SIG-M5 (cell line): ENCODE results near the gene COL11A2.
"Not testable (repeated sequence)": the region's sequence is repeated elsewhere in the genome, so short reads cannot be mapped to it uniquely, and the experiment has no call there.

Source experiments
- DNase-seq: peaks from one replicate; lab custom pipeline; 2025; lab: John Stamatoyannopoulos, UW

The COL11A2 gene

GRCh38 chr6:33192105-33192646, at the start of gene COL11A2:
Gene COL11A2, minus strand, starts transcription at chr6:33192467. Its CDS starts 227 bp downstream, at chr6:33192240.
- DNase-seq: no peak

GRCh38 chr6:33241968-33242367, 49.7 kb upstream of the COL11A2 start:
- DNase-seq: no peak

GRCh38 chr6:33237741-33238140, 45.5 kb upstream of the COL11A2 start:
- no peak for DNase-seq

DNA sequence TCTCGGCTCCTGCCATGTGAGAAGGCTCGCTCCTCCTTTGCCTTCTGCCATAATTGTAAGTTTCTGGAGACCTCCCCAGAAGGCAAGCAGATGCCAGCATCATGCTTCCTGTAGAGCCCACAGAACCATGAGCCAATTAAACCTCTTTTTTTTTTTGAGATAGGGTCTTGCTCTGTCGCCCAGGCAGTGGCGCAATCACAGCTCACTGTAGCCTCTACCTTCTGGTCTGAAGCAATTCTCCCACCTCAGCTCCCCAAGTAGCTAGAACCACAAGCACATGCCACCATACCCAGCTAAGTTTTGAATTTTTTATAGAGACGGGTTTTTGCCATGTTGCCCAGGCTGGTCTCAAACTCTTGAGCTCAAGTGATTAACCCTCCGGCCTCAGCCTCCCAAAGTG, 44.6 kb upstream of the COL11A2 start:
- DNase-seq: no peak

DNA sequence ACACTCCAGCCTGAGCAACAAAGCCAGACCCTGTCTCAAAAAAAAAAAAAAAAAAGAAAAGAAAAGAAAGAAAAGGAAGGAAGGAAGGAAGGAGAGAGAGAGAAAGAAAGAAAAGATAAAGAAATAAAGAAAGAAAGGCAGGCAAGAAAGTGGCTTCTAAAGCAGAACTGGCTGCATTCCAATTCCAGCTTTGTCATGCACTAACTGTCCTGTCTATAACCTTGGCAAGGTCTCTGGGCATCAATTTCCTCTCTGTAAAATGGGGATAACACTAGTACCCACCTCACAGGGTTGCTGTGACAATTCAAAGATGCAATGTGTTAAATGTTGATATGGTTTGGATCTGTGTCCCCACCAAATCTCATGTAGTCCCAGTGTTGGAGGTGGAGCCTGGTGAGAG, 44.1 kb upstream of the COL11A2 start:
- DNase-seq: no peak

DNA sequence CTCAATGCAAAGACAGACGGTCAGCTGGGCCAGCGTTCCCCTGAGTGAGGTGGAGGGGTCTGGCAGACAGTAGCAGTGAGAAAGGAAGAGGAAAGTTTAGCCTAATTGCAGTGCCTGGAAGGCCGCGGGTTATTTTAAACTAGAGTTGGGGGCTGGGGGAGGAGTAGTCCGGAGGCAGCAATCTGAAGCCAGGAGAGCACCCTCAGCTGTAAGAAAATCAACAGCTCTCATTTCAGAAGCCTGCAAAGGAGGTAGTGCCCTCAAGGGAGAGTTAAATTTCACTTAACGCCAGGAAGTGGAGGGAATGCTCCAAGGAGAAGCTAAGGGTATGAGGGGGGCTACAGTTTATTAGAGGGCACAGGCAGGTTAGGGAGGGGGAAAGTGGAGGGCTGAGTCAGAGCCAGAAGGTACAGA, 43.0 kb upstream of the COL11A2 start:
- DNase-seq: no peak

DNA sequence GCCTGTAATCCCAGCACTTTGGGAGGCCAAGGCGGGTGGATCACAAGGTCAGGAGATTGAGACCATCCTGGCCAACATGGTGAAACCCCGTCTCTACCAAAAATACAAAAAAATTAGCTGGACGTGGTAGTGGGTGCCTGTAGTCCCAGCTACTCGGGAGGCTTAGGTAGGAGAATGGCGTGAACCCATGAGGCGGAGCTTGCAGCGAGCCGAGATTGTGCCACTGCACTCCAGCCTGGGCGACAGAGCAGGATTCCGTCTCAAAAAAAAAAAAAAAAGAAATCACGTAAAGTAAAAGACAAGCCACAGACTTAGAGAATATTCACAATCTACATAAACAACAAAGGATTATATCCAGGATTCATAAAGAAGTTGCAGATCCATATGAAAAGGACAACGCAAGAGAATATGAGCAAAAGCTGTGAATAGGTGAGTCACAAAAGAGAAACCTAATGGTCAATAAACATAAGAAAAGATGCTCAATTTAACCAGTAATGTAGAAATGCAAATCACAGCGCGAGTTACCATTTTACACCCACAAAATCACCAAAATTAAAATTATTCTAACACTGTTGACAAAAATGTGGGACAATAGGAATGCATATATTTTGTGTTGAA, 34.3 kb upstream of the COL11A2 start:
- not testable (repeated sequence) for DNase-seq

DNA sequence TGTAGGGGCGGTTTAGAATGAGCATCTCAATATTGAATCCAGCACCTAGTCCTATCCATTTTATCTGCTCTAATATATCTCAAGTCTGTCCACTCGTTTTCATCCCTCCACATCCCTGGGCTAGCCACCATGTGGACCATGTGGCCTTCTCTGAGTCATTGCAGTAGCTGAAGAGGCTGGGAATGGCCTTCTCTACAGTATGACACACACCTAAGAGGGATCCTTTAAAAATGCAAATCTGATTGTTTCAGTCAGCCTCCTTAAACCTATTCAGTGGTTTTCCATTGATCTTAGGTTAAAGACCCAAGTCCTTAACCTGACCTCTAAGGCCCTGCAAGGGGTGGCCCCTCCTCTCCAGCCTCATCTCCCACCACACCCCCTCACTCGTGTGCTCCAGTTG, 25.4 kb upstream of the COL11A2 start:
- no peak for DNase-seq

GRCh38 chr6:33217246-33217645, 25.0 kb upstream of the COL11A2 start:
- DNase-seq: no peak

GRCh38 chr6:33216117-33216649, 23.9 kb upstream of the COL11A2 start:
- DNase-seq: no peak

- DNase-seq: no peak
Observed at GRCh38 chr6:33215271-33216116, 23.2 kb upstream of the COL11A2 start.

DNA sequence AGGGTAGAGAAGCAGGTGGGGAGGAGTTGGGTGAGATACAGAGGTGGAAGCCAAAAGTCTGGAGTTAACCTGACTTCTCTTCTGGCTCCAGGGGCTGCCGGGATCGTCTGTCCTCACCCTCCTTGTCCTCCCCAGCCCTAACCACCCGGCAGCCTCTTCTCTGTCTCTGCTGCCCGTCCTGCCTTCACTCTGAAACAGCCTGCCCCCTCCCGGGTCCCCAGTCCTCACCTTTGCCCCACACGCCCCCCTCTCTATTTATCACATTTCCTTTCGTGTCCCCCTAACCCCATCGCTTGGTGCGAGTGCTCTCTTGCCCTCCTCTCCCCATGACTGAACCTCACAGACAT, 21.7 kb upstream of the COL11A2 start:
- DNase-seq: no peak

DNA sequence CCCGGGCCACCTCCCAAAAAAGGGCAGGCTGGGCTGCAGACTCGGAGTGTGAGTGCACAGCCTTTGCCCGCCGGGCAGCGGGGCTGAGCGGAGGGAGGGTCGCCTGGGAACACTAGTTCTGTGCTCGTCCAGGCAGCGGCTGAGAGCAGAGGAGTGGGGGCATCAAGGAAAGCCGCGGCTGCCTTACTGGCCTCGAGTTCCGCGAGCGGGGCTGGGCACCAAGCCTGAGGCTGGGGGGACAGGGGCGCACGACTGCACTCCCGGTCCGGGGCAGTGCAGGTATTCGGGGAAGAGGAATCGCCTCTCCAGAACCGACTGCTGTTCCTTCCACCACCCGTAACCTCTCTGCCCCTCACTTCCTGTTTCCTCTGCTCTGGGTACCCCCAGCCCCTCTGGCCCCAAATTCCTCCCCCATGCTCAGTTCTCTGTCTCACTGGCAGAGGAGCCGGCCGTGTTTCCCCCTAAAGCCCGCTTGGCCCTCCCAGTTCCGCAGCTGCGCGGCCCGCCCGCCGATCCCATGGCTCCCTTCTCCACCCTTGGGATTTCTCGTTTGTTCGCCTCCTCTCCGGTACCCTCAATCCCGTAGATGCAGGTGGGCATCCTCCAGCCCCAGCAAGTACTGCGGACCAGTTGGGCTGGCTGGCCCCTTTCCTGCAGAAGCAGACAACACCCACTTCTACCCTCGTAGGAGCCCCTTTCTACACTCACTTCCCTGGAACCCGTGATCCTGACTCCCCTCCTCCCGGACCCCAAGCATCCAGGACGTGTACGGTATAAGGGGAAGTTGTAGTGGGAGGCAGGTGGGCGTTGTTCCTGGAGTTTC, 21.1 kb upstream of the COL11A2 start:
- DNase-seq: no peak

DNA sequence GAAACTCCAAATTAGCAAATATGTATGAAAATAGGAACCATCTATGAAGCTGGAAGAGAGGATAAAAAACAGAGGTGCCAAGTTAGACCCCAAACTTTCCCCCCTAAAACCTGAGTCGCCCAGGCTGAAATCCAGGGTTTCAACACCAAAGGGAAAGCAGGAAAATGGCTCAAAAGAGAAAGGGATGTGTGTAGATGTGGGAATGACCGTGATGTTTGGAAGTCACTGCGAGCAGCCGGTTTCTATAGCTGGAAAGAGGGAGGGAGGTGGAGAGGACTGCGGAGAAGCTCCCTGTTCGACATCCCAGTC, 20.5 kb upstream of the COL11A2 start:
- no peak for DNase-seq

DNA sequence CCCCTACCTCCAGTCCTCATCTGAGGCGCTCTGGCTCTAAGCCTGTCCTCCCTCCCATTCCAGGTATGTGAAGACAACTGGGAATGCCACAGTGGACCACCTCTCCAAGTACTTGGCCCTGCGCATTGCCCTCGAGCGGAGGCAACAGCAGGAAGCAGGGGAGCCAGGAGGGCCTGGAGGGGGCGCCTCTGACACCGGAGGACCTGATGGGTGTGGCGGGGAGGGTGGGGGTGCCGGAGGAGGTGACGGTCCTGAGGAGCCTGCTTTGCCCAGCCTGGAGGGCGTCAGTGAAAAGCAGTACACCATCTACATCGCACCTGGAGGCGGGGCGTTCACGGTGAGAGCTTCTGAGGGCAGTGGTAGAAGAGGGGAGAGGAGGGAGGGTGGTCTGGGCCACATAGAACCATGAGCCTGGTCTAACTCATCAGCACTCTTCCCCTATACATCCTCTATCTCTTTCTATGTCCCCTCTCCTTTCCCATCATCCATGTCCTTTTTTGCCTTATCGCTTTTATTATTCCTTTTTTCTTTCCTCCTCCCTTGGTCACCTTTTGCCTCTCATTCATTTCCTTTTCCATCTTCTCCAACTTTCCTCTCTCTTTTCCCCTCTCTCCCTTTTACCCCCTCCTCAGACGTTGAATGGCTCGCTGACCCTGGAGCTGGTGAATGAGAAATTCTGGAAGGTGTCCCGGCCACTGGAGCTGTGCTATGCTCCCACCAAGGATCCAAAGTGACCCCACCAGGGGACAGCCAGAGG, 19.6 kb upstream of the COL11A2 start:
- no peak for DNase-seq

DNA sequence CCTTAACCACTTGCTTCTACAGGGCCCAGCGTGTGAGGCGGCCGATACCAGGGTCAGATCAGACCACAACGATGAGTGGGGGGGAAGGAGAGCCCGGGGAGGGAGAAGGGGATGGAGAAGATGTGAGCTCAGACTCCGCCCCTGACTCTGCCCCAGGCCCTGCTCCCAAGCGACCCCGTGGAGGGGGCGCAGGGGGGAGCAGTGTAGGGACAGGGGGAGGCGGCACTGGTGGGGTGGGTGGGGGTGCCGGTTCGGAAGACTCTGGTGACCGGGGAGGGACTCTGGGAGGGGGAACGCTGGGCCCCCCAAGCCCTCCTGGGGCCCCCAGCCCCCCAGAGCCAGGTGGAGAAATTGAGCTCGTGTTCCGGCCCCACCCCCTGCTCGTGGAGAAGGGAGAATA, 18.9 kb upstream of the COL11A2 start:
- no peak for DNase-seq

- DNase-seq: no peak
Observed at GRCh38 chr6:33209856-33210255, 17.6 kb upstream of the COL11A2 start.

GRCh38 chr6:33208091-33208967, 16.1 kb upstream of the COL11A2 start, which contains the start of gene RING1:
Gene RING1, plus strand, starts transcription at chr6:33208500. Its CDS starts 323 bp downstream, at chr6:33208823.
- no peak for DNase-seq

GRCh38 chr6:33207552-33208090, 15.4 kb upstream of the COL11A2 start:
- no peak for DNase-seq

GRCh38 chr6:33206864-33207551, 14.7 kb upstream of the COL11A2 start:
- DNase-seq: no peak
